NCI-H146 treated with DMSO at 0.1 percent for 48 hours (cell line): ENCODE data around the gene STAC3.

Experiments
- DNase-seq: peaks from one replicate; lab custom pipeline; 2025; ENCODE audit not compliant: unreplicated experiment; lab: John Stamatoyannopoulos, UW

The STAC3 gene

GRCh38 chr12:57255916-57256315 lies 4.9 kb upstream of the STAC3 start:
- DNase-seq, result no peak

GRCh38 chr12:57254506-57255280 lies 3.7 kb upstream of the STAC3 start:
- no peak for DNase-seq

GRCh38 chr12:57250541-57250940 lies 446 bp downstream of the STAC3 start:
- DNase-seq, result no peak

GRCh38 chr12:57248934-57249742 lies 1.8 kb downstream of the STAC3 start:
- DNase-seq, result no peak

GRCh38 chr12:57247041-57247440 lies 3.9 kb downstream of the STAC3 start:
- no peak for DNase-seq

GRCh38 chr12:57244312-57244696 lies 6.7 kb downstream of the STAC3 start:
- no peak for DNase-seq

GRCh38 chr12:57243521-57244311 lies 7.3 kb downstream of the STAC3 start:
- peak; percentile 63 for DNase-seq

GRCh38 chr12:57242691-57243454 lies 8.1 kb downstream of the STAC3 start:
- DNase-seq, result peak; percentile 76

GRCh38 chr12:57242329-57242690 lies 8.7 kb downstream of the STAC3 start:
- no peak for DNase-seq

GRCh38 chr12:57241402-57242310 lies 9.3 kb downstream of the STAC3 start:
- no peak for DNase-seq

- no peak for DNase-seq
Observed at GRCh38 chr12:57240926-57241401, 10.0 kb downstream of the STAC3 start.

GRCh38 chr12:57240066-57240921 lies 10.7 kb downstream of the STAC3 start:
- peak; percentile 67 for DNase-seq

- peak; percentile 39 for DNase-seq
Observed at GRCh38 chr12:57239587-57240065, 11.4 kb downstream of the STAC3 start.

GRCh38 chr12:57238854-57239554 lies 12.0 kb downstream of the STAC3 start:
- DNase-seq, result peak; percentile 61

GRCh38 chr12:57237932-57238853 lies 12.8 kb downstream of the STAC3 start:
- peak; percentile 14 for DNase-seq

- DNase-seq, result no peak
Observed at GRCh38 chr12:57237596-57237931, 13.4 kb downstream of the STAC3 start.
